NCI-H2171 treated with DMSO at 0.1 percent for 48 hours (cell line): ENCODE measurements around the gene RNF141.
A peak's percentile ranks its signal among the peaks of the same experiment; 100 is the strongest.

Experiments
- DNase-seq: peaks from one replicate; lab custom pipeline; 2025; lab: John Stamatoyannopoulos, UW

The RNF141 gene

DNA sequence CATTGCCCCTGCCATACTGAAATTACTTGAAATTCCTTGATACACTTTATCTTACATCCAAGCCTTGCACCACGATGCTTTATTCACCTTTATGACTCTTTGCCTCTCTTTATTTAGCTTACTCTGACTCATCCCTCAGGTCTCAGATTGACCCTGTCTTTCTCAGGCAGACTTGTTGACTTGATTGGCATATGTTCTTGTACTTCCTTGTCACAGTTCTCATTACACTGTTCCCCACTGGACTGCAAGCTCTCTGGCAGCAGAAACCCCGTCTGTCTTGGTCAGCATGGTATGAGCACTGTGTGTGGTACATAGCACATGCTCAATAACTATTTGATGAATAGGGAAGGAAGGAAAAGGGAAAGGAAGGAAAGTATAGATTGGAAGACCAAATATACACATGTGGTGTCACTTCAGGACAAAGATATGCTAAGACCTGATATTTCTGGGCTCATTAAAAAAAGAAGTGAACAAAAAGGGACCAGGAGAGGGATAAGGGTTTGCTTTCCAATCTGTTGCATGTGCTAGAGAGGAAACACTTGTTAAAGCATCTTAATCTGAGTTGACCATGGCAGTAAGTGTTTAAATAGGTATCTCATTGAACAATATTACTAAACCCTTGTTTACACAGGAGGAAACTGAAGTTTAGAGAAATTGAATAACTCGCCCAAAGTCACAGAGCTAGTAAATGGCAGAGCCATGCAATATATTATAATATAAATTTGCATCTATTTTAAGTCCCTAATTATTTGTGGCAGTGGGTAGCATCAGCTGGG is 20.2 kb upstream of the RNF141 start:
- no peak for DNase-seq

DNA sequence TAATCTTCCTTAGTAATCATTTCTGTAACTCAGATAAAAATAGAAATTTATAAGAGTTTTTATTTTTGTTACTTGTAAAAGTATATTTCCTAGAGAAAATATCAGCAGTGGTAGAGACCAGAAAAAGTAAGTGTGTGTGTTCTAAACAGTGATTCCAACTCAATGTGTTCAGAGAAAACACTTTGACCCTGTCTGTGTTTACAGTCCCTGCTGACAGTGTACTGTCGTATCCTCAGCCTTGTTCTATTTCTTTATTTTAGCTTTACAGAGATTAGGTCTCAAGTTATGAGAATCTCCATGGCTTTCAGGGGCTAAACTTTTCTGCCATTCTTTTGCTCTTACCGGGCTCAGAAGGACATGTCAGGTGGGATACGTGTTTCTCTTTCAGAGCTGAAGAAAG is 17.3 kb upstream of the RNF141 start:
- no peak for DNase-seq

DNA sequence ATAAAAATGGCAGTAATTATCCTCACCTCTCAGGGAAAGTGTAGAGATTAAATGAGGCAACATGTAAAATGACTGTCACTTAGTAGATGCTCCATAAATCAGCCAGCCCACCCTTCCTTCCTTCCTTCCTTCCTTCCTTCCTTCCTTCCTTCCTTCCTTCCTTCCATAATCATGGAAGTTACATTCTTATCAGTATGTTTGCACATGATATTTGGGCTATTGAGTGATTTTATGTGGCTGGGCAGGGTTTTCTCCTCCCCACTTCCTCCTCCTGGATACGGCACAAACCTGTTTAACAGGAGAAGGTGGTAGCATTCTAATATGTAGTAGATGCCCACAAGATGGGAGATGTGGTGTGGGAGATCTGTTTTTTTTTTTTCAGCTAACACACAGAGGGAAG is 15.6 kb upstream of the RNF141 start:
- no peak for DNase-seq

- no peak for DNase-seq
These were observed 10.9 kb upstream of the RNF141 start for GRCh38 chr11:10551845-10552352.

DNA sequence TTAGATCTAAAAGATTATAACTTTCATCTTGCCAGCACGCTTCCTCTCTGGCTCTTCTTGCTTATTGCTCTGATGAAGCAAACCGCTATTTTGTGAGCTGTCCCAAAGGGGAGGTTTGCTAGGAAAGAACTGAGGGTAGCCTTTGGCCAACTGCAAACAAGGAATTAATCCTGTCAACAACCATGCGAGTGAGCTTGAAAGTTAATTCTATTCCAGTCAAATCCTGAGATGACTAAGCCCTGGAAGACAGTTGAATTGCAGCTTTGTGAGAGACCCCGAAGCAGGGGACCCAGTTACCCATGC is 10.3 kb upstream of the RNF141 start:
- no peak for DNase-seq

- no peak for DNase-seq
These were observed 9.7 kb upstream of the RNF141 start for GRCh38 chr11:10550503-10551289.

DNA sequence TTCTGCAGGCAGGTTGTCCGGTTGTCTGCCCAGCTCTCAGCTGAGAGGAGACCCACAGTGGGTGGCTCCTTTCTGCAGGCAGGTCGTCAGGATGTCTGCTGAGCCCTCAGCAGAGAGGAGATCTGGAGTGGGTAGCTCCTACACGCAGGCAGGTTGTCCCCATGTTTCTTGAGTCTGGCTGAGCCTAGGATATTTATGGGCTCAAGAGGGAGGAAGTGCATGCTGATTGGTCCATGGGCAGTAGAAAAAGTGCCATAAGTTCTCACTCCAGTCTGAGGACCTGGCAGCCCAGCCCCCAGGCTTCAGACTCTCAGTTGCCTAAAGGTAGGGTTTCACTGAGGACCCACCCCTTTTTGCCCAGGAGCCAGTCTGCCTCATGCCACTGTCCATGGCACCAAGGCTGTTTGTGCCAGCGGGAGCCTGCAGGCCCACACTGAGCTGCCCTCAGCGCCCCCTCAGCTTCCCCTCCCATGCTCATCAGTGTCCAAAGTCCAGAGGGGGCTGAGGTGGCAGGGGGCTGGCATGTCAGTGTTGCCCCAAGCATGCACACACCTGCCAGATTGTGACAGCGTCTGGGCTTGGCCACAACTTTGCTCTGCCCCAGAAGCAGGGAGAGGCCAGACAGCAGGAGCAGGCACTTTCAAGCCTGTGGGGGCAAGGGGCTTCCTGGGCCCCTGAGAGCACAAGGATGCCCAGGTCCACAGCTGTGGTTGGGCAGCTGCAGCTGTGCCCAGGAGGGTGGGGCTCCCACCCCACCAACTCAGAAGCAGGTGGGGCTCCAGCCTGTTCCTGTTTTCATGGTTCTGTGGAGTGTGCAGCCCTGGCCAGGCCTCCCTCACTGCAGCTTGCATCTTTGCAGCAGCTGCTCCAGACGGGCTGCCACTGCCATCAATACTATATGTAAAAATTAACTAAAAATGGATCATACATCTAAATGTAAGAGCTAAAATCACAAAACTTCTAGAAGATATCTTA is 3.8 kb upstream of the RNF141 start:
- DNase-seq, result no peak

GRCh38 chr11:10543782-10544181 is 2.8 kb upstream of the RNF141 start:
- DNase-seq, result no peak

DNA sequence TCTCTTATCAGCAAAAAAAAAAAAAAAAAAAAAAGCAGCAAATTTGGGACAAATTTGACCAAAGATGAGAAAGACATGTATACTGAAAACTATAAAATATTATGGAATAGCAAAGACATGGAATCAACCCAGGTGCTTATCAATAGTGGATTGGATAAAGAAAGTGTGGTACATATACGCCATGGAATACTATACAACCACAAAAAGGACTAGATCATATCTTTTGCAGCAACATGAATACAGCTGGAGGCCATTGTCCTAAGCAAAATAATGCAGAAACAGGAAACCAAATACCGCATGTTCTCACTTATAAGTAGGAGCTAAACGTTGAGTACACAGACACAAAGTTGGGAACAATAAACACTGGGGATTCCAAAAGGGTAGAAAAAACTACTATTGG is 1.8 kb upstream of the RNF141 start:
- no peak for DNase-seq

DNA sequence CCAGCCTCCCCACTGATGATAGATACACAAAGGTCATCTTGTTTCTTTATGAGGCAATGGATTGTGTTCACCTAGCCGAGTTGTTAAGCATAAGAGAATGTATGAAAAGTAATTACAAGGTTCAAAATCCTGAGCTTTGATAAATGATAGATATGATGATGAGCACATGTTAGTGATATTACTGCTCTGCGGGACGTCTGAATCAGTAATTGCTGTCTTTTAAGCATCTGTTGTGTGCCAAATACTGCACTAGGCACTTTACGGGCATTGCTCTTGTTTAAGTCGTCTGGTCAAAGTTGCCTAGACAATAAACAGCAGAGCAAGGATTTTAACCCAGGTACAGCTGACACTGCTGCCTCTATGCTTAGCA is 559 bp upstream of the RNF141 start:
- peak; percentile 28 for DNase-seq

GRCh38 chr11:10540546-10540914 is 457 bp downstream of the RNF141 start:
- no peak for DNase-seq

GRCh38 chr11:10539339-10539738 is 1.6 kb downstream of the RNF141 start:
- no peak for DNase-seq

GRCh38 chr11:10538924-10539323 is 2.1 kb downstream of the RNF141 start:
- DNase-seq, result no peak

DNA sequence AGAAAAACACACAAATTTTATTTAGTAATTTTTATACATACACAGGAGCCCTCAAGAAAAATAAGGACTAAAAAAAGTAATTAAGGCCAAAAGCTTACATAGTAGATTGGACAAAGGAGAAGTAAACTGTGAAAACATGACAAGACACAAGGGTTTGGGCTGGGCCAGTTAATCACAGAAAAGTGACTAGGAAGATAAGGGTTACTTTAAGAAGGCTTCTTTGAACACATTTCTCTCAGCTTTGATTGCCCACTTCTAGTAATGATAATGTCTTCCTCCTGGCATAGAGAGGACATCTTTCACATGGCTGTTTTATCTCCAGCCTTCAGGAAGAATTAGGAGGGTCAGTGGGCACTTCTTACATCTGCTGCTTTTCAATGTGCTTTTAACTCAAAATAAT is 3.4 kb downstream of the RNF141 start:
- DNase-seq, result no peak

GRCh38 chr11:10534316-10534715 is 6.7 kb downstream of the RNF141 start:
- DNase-seq, result no peak

- DNase-seq, result no peak
These were observed 7.7 kb downstream of the RNF141 start for GRCh38 chr11:10533323-10533722.

GRCh38 chr11:10532526-10532925 is 8.5 kb downstream of the RNF141 start:
- DNase-seq, result no peak

GRCh38 chr11:10529279-10529678 is 11.7 kb downstream of the RNF141 start:
- DNase-seq, result no peak

DNA sequence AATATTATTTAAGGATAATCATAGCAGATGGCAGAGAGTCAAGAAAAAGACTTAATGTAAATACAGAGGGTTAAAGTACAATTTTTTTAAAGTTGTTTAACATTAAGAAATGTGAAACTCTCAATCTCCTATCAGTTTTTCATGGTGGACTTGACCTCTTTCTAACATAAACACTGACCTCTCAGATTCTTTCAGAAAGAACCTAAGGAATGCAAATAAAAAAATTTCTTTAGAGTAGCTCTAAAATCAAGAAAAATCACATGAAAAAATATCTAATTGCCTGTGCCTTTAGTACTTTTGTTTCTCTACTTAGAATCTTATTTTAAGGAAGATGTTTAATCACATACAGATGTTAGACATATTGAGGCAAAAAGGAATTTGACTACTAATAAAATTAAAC is 12.9 kb downstream of the RNF141 start:
- no peak for DNase-seq

DNA sequence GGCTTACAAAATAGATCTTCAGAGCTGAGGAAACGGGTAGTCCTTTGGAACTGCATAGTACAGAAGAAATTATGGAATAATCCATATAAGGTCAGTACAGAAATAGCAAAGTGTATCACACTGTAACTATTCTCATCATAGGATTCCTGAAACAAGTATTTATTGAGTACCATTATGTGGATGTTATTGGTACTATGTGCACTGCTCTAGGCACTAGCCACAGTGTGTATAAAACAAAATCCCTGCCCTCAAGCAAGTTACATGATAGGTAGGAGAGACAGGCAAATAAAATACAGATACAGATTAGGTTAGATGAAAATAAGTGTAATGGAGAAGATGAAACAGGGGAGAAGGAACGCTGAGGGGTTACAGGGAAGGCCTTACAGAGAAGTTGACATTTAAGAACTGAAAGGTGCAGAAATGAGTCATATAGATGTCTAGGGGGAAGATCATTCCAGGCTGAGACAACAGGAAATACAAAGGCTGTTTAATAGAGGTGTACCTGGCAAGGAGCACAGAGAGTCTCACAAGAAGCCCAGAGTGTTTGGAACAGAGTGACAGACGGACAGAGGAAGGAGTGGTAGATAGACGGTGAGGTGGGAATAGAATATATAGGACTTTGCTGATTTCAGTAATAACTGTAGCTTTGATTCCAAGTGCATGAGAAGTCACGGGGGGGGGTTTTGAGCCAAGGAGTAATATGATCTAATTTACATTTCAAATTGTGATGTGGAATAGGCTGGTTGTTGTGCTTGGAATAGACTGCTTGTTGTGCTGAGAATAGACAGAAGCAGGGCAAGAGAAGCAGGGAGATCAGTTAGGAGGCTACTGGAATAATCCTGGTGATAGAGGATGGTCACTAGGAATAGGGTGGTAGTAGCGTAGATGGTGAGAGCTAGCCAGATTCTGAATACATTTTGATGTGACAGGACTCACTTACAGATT is 13.7 kb downstream of the RNF141 start:
- no peak for DNase-seq

- no peak for DNase-seq
These were observed 16.5 kb downstream of the RNF141 start for GRCh38 chr11:10524471-10524870.
